Astrocyte (in vitro differentiated cells and primary cell): ENCODE data around the gene TRPV6.

ENCODE experiments used
- CTCF ChIP-seq: IDR thresholded peaks from 2 replicates; pipeline ENCODE4 v1.5.1; 2011; ENCODE audit warnings: low read depth, mild to moderate bottlenecking, inconsistent platforms, low read length, moderate library complexity; ENCODE audit not compliant: insufficient read depth
- EZH2 ChIP-seq: IDR thresholded peaks from 2 replicates; pipeline ENCODE4 v1.6.1; 2012; ENCODE audit warnings: mild to moderate bottlenecking, low read length, inconsistent platforms; ENCODE audit not compliant: insufficient read depth

- TF ChIP-seq CTCF (no peak), EZH2 (no peak)
Observed at GRCh38 chr7:142878315-142878714, 7.2 kb downstream of the TRPV6 start.
